GM12878 (cell line): ENCODE data around the gene SNRPD3. TPM values are rescaled to one million over a fixed set of nuclear protein-coding genes. Genes with fewer than 3 reads are reported as not detected.

ENCODE experiments used
- BHLHE40 ChIP-seq, 2 experiments: fragments of 450-650 bp in 1 of 2; IDR thresholded peaks; 2 replicates each; pipeline ENCODE4 v1.6.1; 2011 to 2017; ENCODE audit warnings: low read depth in 2 of 2, borderline replicate concordance in 1 of 2, improper control_type of control experiment in 1 of 2, low read length in 1 of 2, mild to moderate bottlenecking in 1 of 2
- CEBPZ ChIP-seq: fragments of 150-350 bp; IDR thresholded peaks from 2 replicates; pipeline ENCODE4 v1.6.1; 2016; ENCODE audit warnings: low read depth, low read length
- IKZF2 ChIP-seq, 2 experiments: fragments of 450-650 bp; IDR thresholded peaks; 2 replicates each; pipeline ENCODE4 v1.6.1; 2017; ENCODE audit warnings: mild to moderate bottlenecking in 2 of 2, moderate library complexity in 2 of 2
- MEF2B ChIP-seq: fragments of 450-650 bp; IDR thresholded peaks from 2 replicates; pipeline ENCODE4 v1.6.1; 2018; ENCODE audit warnings: mild to moderate bottlenecking, moderate library complexity; ENCODE audit not compliant: partially characterized antibody, poor library complexity, severe bottlenecking
- MTA2 ChIP-seq: fragments of 450-650 bp; IDR thresholded peaks from 2 replicates; pipeline ENCODE4 v1.6.1; 2016; ENCODE audit warnings: low read depth, mild to moderate bottlenecking, moderate library complexity
- NFYB ChIP-seq: IDR thresholded peaks from 2 replicates; pipeline ENCODE4 v1.6.1; 2011; ENCODE audit warnings: low read depth, mild to moderate bottlenecking, low read length, improper control_type of control experiment, moderate library complexity; ENCODE audit not compliant: insufficient read depth
- NKRF ChIP-seq: fragments of 450-650 bp; conservative IDR thresholded peaks from 2 replicates; pipeline ENCODE4 v1.6.1; 2017; ENCODE audit warnings: mild to moderate bottlenecking, moderate library complexity
- PAX8 ChIP-seq: fragments of 450-650 bp; IDR thresholded peaks from 2 replicates; pipeline ENCODE4 v1.6.1; 2017; ENCODE audit warnings: mild to moderate bottlenecking, moderate library complexity
- PBX3 ChIP-seq: IDR thresholded peaks from 2 replicates; pipeline ENCODE4 v1.6.1; 2011; ENCODE audit warnings: mild to moderate bottlenecking, low read depth, low read length, moderate library complexity; ENCODE audit not compliant: insufficient replicate concordance
- POLR2A ChIP-seq: IDR thresholded peaks from 2 replicates; pipeline ENCODE4 v1.6.1; 2011; ENCODE audit warnings: low read depth, mild to moderate bottlenecking, low read length
- RAD51 ChIP-seq: fragments of 450-650 bp; IDR thresholded peaks from 2 replicates; pipeline ENCODE4 v1.6.1; 2016; ENCODE audit warnings: moderate library complexity, mild to moderate bottlenecking, inconsistent platforms
- SIX5 ChIP-seq: IDR thresholded peaks from 2 replicates; pipeline ENCODE4 v1.6.1; 2011; ENCODE audit warnings: mild to moderate bottlenecking, low read depth, low read length, moderate library complexity; ENCODE audit not compliant: severe bottlenecking
- TARDBP ChIP-seq: IDR thresholded peaks from 2 replicates; pipeline ENCODE4 v1.6.1; 2016; ENCODE audit warnings: borderline replicate concordance
- TCF12 ChIP-seq: IDR thresholded peaks from 2 replicates; pipeline ENCODE4 v1.6.1; 2011; ENCODE audit warnings: low read depth, mild to moderate bottlenecking, low read length
- polyA plus RNA-seq, 11 experiments: library from polyadenylated mRNA; depleted of rRNA in 4 of 11; unstranded in 6 of 11; stranded (reverse) in 5 of 11; fragments of >200 nt; fragmentation: Nextera tagmentation in 4 of 11; fragmentation: Illumina TruSeq in 1 of 11; extraction: Ambion mirVana in 4 of 11; extraction: Trizol in 1 of 11; gene quantifications; 1 replicate in 1 of 11; 2 replicates in 10 of 11; pipeline versions ENCODE4 v1.2.1 to v1.2.3, GENCODE V29; 2011 to 2016; ENCODE audit warnings: inconsistent platforms in 2 of 11, missing spikeins in 2 of 11, low read depth in 1 of 11
- total RNA-seq, 4 experiments: library from RNA; depleted of rRNA in 3 of 4; stranded (reverse); fragments of >200 nt in 3 of 4; fragmentation: Illumina TruSeq in 1 of 4; extraction: Trizol in 1 of 4; gene quantifications; 2 replicates each; pipeline versions ENCODE4 v1.2.1 to v1.2.3, GENCODE V29; 2013 to 2021

Gene SNRPD3
- total and polyA plus RNA-seq, 10 of the 15 experiments (the other 5 are each of a cell fraction or from before 2014, with no cell fraction given), result 112 to 324 (median 242) TPM

- TF ChIP-seq RAD51 (no peak), PAX8 (no peak), PBX3 (no peak), IKZF2 (IDR thresholded peaks at IDR 0.05) (no peak), NFYB (no peak), MTA2 (peak; percentile 11; the same call in 1 of the 2 replicates), BHLHE40 (IDR thresholded peaks at IDR 0.05; ENCODE audit: borderline replicate concordance in 1 of 2, low read depth in 2 of 2, low read length in 1 of 2) (no peak), TCF12 (0 out of 2 replicates have a peak, but pooled peaks have one; percentile 35), TARDBP (no peak), CEBPZ (no peak), SIX5 (no peak), NKRF (no peak), MEF2B (no peak), POLR2A (no peak)
These were observed 11.9 kb downstream of the SNRPD3 start (continued) for GRCh38 chr22:24567668-24568067.
